Measurements from ENCODE around the gene POLR3B. TPM values are rescaled to one million over a fixed set of nuclear protein-coding genes. Genes with fewer than 3 reads are reported as not detected.

The POLR3B gene
- total RNA-seq, 1 experiment from 2014 or later = 10.0 TPM

DNA sequence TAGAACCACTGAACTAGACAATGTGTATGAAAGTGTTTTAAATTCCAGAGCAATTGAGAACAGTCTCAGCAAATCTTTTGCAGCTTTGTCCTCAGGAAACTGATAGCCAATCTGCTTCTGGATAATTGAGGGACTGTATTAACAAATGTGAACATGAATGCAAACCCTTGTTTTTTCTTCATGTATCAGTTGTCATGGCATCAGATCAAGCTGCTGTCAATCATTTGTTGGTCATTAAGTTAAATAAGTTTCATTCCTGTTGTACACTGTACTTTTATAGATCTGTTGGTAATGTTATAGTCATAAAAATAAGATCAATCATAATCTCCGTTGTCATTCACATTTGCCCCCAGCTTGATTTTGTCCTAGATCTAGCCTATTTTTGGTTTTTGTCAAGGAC, 159.8 kb downstream of the POLR3B start:
- H3K4me1 ChIP-seq (ENCODE audit: low read length) = no peaks in the 10 kb centered on the region
- H3K9me3 ChIP-seq (ENCODE audit: low read length) = no peaks in the 10 kb centered on the region
- no peak overlapping the region for H3K4me2 ChIP-seq (ENCODE audit: low read depth, low read length, poor library complexity, severe bottlenecking)
- H3K27ac ChIP-seq (ENCODE audit: low read length) = no peak overlapping the region
- H3K79me2 ChIP-seq (ENCODE audit: low read length) = no peaks in the 10 kb centered on the region
- H2AFZ ChIP-seq (ENCODE audit: low read length) = no peak overlapping the region
- H3K27me3 ChIP-seq (ENCODE audit: low read length) = no peaks in the 10 kb centered on the region
- H4K20me1 ChIP-seq (ENCODE audit: insufficient read depth, low read depth, low read length) = no peaks in the 10 kb centered on the region
- no peak for DNase-seq
- no peak overlapping the region for H3K9ac ChIP-seq (ENCODE audit: low read length)
- no peaks in the 10 kb centered on the region for H3K9me2 ChIP-seq (replicated peaks; ENCODE audit: insufficient read depth, low read length)
- no peak overlapping the region for H3K4me3 ChIP-seq (ENCODE audit: low read length)
- H3K36me3 ChIP-seq (ENCODE audit: insufficient read depth, low read length) = no peaks in the 10 kb centered on the region; the same call in 1 of the 2 replicates

DNA sequence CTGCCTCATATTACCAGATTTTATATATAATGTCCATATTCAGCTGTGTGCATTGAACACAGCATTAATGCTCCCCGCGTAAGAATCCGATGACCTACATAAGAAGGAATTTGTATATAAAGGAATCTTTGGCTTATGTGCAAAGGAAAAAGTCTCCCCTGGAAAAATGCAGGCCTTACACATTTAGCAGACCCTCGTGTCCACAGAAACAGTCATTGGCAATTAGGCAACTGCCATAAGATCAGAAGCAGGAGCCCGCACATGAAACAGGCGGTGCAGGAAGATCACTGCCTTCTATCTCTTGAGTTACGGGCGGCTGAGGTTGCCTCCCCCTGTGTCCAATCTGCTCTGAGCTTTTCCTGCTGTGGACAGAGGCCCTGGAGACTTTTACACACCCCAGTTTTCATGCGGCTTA, 162.1 kb downstream of the POLR3B start:
- Histone ChIP-seq H2AFZ (ENCODE audit: low read length) (no peak overlapping the region), H3K27me3 (ENCODE audit: low read length) (no peaks in the 10 kb centered on the region), H3K9me3 (ENCODE audit: low read length) (no peaks in the 10 kb centered on the region), H3K27ac (ENCODE audit: low read length) (no peak overlapping the region), H3K4me2 (ENCODE audit: low read depth, low read length, poor library complexity, severe bottlenecking) (no peak overlapping the region), H3K9me2 (replicated peaks; ENCODE audit: insufficient read depth, low read length) (no peaks in the 10 kb centered on the region), H4K20me1 (ENCODE audit: insufficient read depth, low read depth, low read length) (no peaks in the 10 kb centered on the region), H3K4me1 (ENCODE audit: low read length) (no peaks in the 10 kb centered on the region), H3K36me3 (ENCODE audit: insufficient read depth, low read length) (no peaks in the 10 kb centered on the region), H3K4me3 (ENCODE audit: low read length) (no peak overlapping the region), H3K79me2 (ENCODE audit: low read length) (no peaks in the 10 kb centered on the region), H3K9ac (ENCODE audit: low read length) (no peak overlapping the region)
- DNase-seq = no peak

DNA sequence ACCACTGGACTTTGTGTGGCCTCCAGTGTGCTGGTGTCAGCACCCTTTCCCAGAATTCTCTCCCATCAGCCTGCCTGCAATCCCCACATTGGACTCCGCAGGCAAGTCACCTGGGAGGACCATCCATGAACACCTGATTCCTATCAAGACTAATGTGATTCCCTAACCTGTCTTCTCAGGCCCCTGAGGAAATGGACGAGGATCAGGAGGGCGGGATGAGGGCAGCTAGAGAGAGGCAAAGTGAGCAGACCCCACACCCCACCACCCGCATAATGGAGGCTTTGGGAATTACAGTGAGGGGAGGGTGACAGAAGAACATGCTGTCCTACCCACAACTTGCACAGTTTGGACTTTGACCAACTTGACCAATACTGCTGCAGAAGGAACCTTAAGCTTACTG, 164.4 kb downstream of the POLR3B start:
- Histone ChIP-seq H3K9me2 (replicated peaks; ENCODE audit: insufficient read depth, low read length) (no peaks in the 10 kb centered on the region), H3K4me2 (ENCODE audit: low read depth, low read length, poor library complexity, severe bottlenecking) (no peak overlapping the region), H2AFZ (ENCODE audit: low read length) (no peak overlapping the region), H3K79me2 (ENCODE audit: low read length) (no peaks in the 10 kb centered on the region), H3K36me3 (ENCODE audit: insufficient read depth, low read length) (no peaks in the 10 kb centered on the region), H3K9ac (ENCODE audit: low read length) (no peak overlapping the region), H3K27ac (ENCODE audit: low read length) (no peak overlapping the region), H4K20me1 (ENCODE audit: insufficient read depth, low read depth, low read length) (no peaks in the 10 kb centered on the region), H3K4me3 (ENCODE audit: low read length) (no peak overlapping the region), H3K27me3 (ENCODE audit: low read length) (no peaks in the 10 kb centered on the region), H3K9me3 (ENCODE audit: low read length) (no peaks in the 10 kb centered on the region), H3K4me1 (ENCODE audit: low read length) (no peaks in the 10 kb centered on the region)
- no peak for DNase-seq

DNA sequence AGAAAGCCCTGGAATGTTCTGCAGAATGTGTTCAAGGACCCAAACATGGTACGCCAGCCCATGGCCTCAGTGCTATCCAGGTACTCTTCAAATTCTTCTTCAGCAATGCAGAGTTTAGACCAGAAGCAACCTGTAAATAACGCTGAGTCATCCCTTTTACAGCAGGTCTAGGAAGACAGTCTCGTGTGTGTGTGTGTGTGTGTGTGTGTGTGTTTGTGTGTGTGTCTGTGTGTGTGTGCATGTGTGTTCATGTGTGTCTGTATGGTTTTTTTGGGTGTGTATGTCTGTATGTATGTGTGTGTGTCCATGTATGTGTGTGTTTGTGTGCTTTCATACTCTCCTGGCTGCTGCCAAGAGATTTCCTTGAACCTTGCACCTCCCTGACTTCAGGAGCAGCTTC, 165.2 kb downstream of the POLR3B start:
- Histone ChIP-seq H3K9me3 (ENCODE audit: low read length) (no peaks in the 10 kb centered on the region), H3K4me1 (ENCODE audit: low read length) (no peaks in the 10 kb centered on the region), H3K9me2 (replicated peaks; ENCODE audit: insufficient read depth, low read length) (no peaks in the 10 kb centered on the region), H2AFZ (ENCODE audit: low read length) (no peak overlapping the region), H3K27me3 (ENCODE audit: low read length) (no peaks in the 10 kb centered on the region), H3K27ac (ENCODE audit: low read length) (no peak overlapping the region), H3K36me3 (ENCODE audit: insufficient read depth, low read length) (no peaks in the 10 kb centered on the region), H3K4me2 (ENCODE audit: low read depth, low read length, poor library complexity, severe bottlenecking) (no peak overlapping the region), H3K79me2 (ENCODE audit: low read length) (no peaks in the 10 kb centered on the region), H3K9ac (ENCODE audit: low read length) (no peak overlapping the region), H3K4me3 (ENCODE audit: low read length) (no peak overlapping the region), H4K20me1 (ENCODE audit: insufficient read depth, low read depth, low read length) (no peaks in the 10 kb centered on the region)
- no peak for DNase-seq

DNA sequence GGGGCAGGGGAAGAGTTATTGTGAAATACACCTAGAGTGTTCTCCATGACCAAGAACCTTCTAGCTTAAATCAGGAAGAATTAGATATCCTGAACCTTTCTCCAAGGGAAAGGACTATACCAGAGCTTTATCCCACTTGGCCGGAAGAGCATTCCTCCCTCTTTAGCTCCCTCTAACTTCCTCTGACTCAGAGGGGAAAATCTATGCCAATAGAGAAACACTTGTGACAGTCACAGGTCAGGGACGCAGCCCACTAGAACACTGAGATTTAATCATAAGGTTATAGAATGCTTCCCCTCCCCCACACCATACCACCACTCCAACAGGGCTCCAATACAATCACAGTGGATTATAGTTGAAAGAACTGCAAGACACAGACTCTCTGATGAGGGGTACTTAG, 169.8 kb downstream of the POLR3B start:
- H3K9me3 ChIP-seq (ENCODE audit: low read length) = no peaks in the 10 kb centered on the region
- H3K27me3 ChIP-seq (ENCODE audit: low read length) = no peaks in the 10 kb centered on the region
- DNase-seq = no peak
- H2AFZ ChIP-seq (ENCODE audit: low read length) = no peak overlapping the region
- no peak overlapping the region for H3K4me3 ChIP-seq (ENCODE audit: low read length)
- H3K79me2 ChIP-seq (ENCODE audit: low read length) = no peaks in the 10 kb centered on the region
- no peaks in the 10 kb centered on the region for H3K4me1 ChIP-seq (ENCODE audit: low read length)
- no peaks in the 10 kb centered on the region for H3K9me2 ChIP-seq (replicated peaks; ENCODE audit: insufficient read depth, low read length)
- no peak overlapping the region for H3K4me2 ChIP-seq (ENCODE audit: low read depth, low read length, poor library complexity, severe bottlenecking)
- H3K36me3 ChIP-seq (ENCODE audit: insufficient read depth, low read length) = no peaks in the 10 kb centered on the region
- no peak overlapping the region for H3K27ac ChIP-seq (ENCODE audit: low read length)
- H3K9ac ChIP-seq (ENCODE audit: low read length) = no peak overlapping the region
- H4K20me1 ChIP-seq (ENCODE audit: insufficient read depth, low read depth, low read length) = no peaks in the 10 kb centered on the region

DNA sequence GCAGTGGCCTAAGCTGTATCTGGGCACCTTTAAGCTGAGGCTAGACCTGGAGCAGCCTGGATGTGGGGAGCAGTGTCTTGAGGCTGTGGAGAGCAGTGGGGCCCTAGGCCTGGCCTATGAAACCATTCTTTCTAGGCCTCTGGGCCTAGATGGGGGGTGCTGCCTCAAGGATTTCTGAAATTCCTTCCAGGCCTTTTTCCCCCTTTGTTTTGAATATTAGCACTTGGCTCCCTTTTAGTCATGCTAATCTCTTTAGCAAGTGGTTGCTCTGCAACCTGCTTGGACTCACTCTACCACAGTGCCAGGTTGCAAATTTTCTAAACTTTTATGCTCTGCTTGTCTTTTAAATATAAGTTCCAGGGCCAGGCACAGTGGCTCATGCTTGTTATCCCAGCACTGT, 183.7 kb downstream of the POLR3B start:
- Histone ChIP-seq H3K4me2 (ENCODE audit: low read depth, low read length, poor library complexity, severe bottlenecking) (no peak overlapping the region), H3K79me2 (ENCODE audit: low read length) (no peaks in the 10 kb centered on the region), H3K9me3 (ENCODE audit: low read length) (no peaks in the 10 kb centered on the region), H3K9ac (ENCODE audit: low read length) (no peak overlapping the region), H2AFZ (ENCODE audit: low read length) (no peak overlapping the region), H3K27me3 (ENCODE audit: low read length) (no peaks in the 10 kb centered on the region), H3K9me2 (replicated peaks; ENCODE audit: insufficient read depth, low read length) (no peaks in the 10 kb centered on the region; the same call in 1 of the 2 replicates), H4K20me1 (ENCODE audit: insufficient read depth, low read depth, low read length) (no peaks in the 10 kb centered on the region), H3K36me3 (ENCODE audit: insufficient read depth, low read length) (no peaks in the 10 kb centered on the region; the same call in 1 of the 2 replicates), H3K4me3 (ENCODE audit: low read length) (no peak overlapping the region), H3K4me1 (ENCODE audit: low read length) (no peaks in the 10 kb centered on the region), H3K27ac (ENCODE audit: low read length) (no peak overlapping the region)
- no peak for DNase-seq

DNA sequence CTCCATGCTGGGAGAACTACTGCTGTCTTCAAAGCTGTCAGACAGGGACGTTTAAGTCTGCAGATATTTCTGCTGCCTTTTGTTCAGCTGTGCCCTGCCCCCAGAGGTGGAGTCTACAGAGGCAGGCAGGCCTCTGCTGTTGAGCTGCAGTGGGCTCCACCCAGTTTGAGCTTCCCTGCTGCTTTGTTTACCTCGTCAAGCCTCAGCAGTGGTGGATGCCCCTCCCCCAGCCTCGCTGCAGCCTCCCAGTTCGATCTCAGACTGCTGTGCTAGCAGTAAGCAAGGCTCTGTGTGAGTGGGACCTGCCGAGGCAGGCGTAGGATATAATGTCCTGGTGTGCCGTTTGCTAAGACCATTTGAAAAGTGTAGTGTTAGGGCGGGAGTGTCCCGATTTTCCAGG, 193.9 kb downstream of the POLR3B start:
- Histone ChIP-seq H3K9me2 (replicated peaks; ENCODE audit: insufficient read depth, low read length) (no peaks in the 10 kb centered on the region), H3K27me3 (ENCODE audit: low read length) (no peaks in the 10 kb centered on the region), H3K79me2 (ENCODE audit: low read length) (no peaks in the 10 kb centered on the region), H3K9me3 (ENCODE audit: low read length) (0 out of 2 replicates have a peak, but pooled peaks cover 2% of the 10 kb centered on the region), H3K4me3 (ENCODE audit: low read length) (no peak overlapping the region), H2AFZ (ENCODE audit: low read length) (no peak overlapping the region), H3K4me2 (ENCODE audit: low read depth, low read length, poor library complexity, severe bottlenecking) (no peak overlapping the region), H3K9ac (ENCODE audit: low read length) (no peak overlapping the region), H4K20me1 (ENCODE audit: insufficient read depth, low read depth, low read length) (no peaks in the 10 kb centered on the region), H3K4me1 (ENCODE audit: low read length) (no peaks in the 10 kb centered on the region), H3K36me3 (ENCODE audit: insufficient read depth, low read length) (no peaks in the 10 kb centered on the region), H3K27ac (ENCODE audit: low read length) (no peak overlapping the region)
- no peak for DNase-seq

DNA sequence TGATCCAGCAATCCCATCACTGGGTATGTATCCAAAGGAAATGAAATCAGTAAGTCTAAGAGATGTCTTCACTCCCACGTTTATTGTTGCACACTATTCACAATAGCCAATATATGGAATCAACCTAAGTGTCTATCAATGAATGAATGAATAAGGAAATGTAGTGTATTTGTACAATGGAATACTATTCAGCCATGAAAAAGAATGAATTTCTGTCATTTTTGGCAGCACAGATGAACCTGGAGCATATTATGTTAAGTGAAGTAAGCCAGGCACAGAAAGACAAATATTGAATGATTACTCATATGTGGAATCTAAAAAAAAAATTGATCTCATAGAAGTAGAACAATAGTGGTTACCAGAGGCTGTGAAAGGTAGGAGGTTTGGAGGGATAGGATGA, 194.7 kb downstream of the POLR3B start:
- no peaks in the 10 kb centered on the region for H3K4me1 ChIP-seq (ENCODE audit: low read length)
- DNase-seq = no peak
- H3K4me2 ChIP-seq (ENCODE audit: low read depth, low read length, poor library complexity, severe bottlenecking) = no peak overlapping the region
- no peaks in the 10 kb centered on the region for H3K79me2 ChIP-seq (ENCODE audit: low read length)
- no peak overlapping the region for H3K9ac ChIP-seq (ENCODE audit: low read length)
- H3K9me2 ChIP-seq (replicated peaks; ENCODE audit: insufficient read depth, low read length) = no peaks in the 10 kb centered on the region
- no peaks in the 10 kb centered on the region for H3K36me3 ChIP-seq (ENCODE audit: insufficient read depth, low read length)
- H3K9me3 ChIP-seq (ENCODE audit: low read length) = 0 out of 2 replicates have a peak, but pooled peaks cover 2% of the 10 kb centered on the region
- no peaks in the 10 kb centered on the region for H4K20me1 ChIP-seq (ENCODE audit: insufficient read depth, low read depth, low read length)
- no peak overlapping the region for H3K4me3 ChIP-seq (ENCODE audit: low read length)
- H2AFZ ChIP-seq (ENCODE audit: low read length) = no peak overlapping the region
- H3K27me3 ChIP-seq (ENCODE audit: low read length) = no peaks in the 10 kb centered on the region
- no peak overlapping the region for H3K27ac ChIP-seq (ENCODE audit: low read length)
